ENCODE data around the gene CAMK1D. TPM values are rescaled to one million over a fixed set of nuclear protein-coding genes. Genes with fewer than 3 reads are reported as not detected.

The CAMK1D gene
- total RNA-seq, 1 experiment from 2014 or later = 6.3 TPM

DNA sequence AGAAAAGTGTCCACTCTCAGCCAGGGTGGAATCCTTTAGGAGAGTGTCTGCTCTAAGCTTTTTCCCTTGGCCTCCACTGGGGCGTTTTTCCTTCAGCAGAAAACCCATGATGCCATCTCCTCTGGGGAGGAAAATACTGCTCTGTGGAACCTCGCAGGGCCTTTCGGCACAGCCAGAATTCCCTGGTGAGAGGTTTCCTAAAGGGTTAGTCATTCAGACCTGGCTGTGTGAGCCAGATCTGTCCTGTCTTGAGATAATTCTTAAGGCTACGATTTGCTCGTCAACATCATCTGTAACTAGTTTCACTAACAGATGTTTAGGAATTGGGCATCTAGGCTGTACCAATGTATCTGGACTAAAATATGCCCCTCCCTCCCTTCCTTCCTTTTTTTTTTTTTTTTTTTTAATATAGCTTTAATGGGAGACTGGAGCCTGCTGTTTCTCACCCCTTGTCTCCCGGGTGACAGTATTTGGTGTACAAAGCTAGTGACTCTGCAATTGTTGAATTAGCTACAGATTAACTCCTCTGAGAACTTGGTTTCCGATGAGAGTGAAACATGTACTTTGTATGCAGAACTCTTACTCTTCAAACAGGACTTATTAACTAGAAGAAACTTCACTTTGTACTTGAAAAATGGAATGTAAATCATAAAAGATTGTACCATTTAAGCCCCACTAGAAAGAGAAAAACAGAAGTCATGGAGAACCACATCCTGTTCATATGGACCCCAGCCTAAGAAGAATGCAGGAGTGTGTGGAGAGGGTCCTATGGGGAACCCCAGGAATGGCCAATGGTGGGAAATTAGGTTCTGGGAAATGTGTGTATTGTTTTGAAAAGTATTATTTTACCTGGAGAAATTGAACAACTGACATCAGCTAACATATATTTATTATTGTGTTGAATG, 230.9 kb downstream of the CAMK1D start:
- Histone ChIP-seq H2AFZ (ENCODE audit: low read length) (no peak overlapping the region), H4K8ac (replicated peaks; ENCODE audit: insufficient read length, low read depth, low read length) (no peak overlapping the region), H3K23me2 (ENCODE audit: insufficient read length, low read depth, low read length, poor library complexity, severe bottlenecking) (no peaks in the 10 kb centered on the region), H3K79me1 (ENCODE audit: insufficient read depth, low read depth, low read length, poor library complexity, severe bottlenecking) (no peaks in the 10 kb centered on the region), H3T11ph (ENCODE audit: low read length) (no peak overlapping the region), H3K27ac (ENCODE audit: insufficient read length, low read depth, low read length) (no peak overlapping the region), H4K91ac (ENCODE audit: insufficient read length, low read depth, low read length) (no peak overlapping the region), H2BK120ac (ENCODE audit: low read depth, low read length, poor library complexity, severe bottlenecking) (no peak overlapping the region), H2BK5ac (ENCODE audit: insufficient read length, low read length) (no peak overlapping the region), H2BK15ac (ENCODE audit: low read depth, low read length) (no peak overlapping the region), H4K5ac (ENCODE audit: insufficient read length, low read depth, low read length) (no peak overlapping the region), H3K56ac (ENCODE audit: insufficient read length, low read depth, low read length) (no peak overlapping the region), H3K23ac (ENCODE audit: insufficient read length, low read depth, low read length) (no peak overlapping the region), H3K27me3 (ENCODE audit: insufficient read depth, low read length) (no peaks in the 10 kb centered on the region), H3K4me2 (ENCODE audit: insufficient read depth, insufficient read length, low read length) (no peak overlapping the region), H3K14ac (ENCODE audit: insufficient read depth, low read length) (no peak overlapping the region), H2AK5ac (ENCODE audit: insufficient read length, low read length) (no peak overlapping the region), H2BK12ac (ENCODE audit: insufficient read length, low read depth, low read length) (no peak overlapping the region), H3K79me2 (ENCODE audit: insufficient read depth, low read length) (no peaks in the 10 kb centered on the region), H3K4me1 (ENCODE audit: insufficient read depth, low read length) (no peaks in the 10 kb centered on the region), H3K9me3 (ENCODE audit: control insufficient read depth, low read depth, low read length) (peaks cover 6% of the 10 kb centered on the region), H2BK20ac (ENCODE audit: low read depth, low read length, poor library complexity, severe bottlenecking) (no peak overlapping the region), H3K4ac (ENCODE audit: low read depth, low read length) (no peak overlapping the region), H3K18ac (ENCODE audit: insufficient read length, low read depth, low read length) (no peak overlapping the region), H3K9ac (ENCODE audit: extremely low read depth, insufficient read length, low read length) (no peak overlapping the region), H4K20me1 (ENCODE audit: control insufficient read depth, insufficient read depth, insufficient read length) (no peaks in the 10 kb centered on the region)
- Mint-ChIP-seq H3K36me3 (ENCODE audit: insufficient read depth in 1 of 3, low read depth in 3 of 3) (peaks cover 0 to 19% (median 10%) of the 10 kb centered on the region in 3 experiments; a peak in 5 of 7 replicates), H3K4me3 (no peak overlapping the region), H3K9me3 (peaks cover 11 to 20% of the 10 kb centered on the region in 2 experiments; a peak in 4 of 5 replicates), H3K4me1 (no peaks in the 10 kb centered on the region), H3K27me3 (ENCODE audit: low read depth) (no peaks in the 10 kb centered on the region; the same call in 1 of the 2 replicates), H3K27ac (no peak overlapping the region)
- DNase-seq = no peak
- TF ChIP-seq, protein P1, sequence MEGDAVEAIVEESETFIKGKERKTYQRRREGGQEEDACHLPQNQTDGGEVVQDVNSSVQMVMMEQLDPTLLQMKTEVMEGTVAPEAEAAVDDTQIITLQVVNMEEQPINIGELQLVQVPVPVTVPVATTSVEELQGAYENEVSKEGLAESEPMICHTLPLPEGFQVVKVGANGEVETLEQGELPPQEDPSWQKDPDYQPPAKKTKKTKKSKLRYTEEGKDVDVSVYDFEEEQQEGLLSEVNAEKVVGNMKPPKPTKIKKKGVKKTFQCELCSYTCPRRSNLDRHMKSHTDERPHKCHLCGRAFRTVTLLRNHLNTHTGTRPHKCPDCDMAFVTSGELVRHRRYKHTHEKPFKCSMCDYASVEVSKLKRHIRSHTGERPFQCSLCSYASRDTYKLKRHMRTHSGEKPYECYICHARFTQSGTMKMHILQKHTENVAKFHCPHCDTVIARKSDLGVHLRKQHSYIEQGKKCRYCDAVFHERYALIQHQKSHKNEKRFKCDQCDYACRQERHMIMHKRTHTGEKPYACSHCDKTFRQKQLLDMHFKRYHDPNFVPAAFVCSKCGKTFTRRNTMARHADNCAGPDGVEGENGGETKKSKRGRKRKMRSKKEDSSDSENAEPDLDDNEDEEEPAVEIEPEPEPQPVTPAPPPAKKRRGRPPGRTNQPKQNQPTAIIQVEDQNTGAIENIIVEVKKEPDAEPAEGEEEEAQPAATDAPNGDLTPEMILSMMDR (conservative IDR thresholded peaks at IDR 0.05) = no peak
- no CpG with 5 or more reads among the region's 7 CpGs for WGBS (ENCODE audit: extremely low coverage, insufficient read length, low lambda C conversion rate)

Measured in H9 (cell line).